Measurements from ENCODE around the gene LIN7A. TPM values are rescaled to one million over a fixed set of nuclear protein-coding genes. Genes with fewer than 3 reads are reported as not detected.

The LIN7A gene
- total and polyA plus RNA-seq, 2 of the 8 experiments (the other 6 are each of a cell fraction or from before 2014, with no cell fraction given): 5.8 to 22.0 TPM

- no peak overlapping the region for H3K4me3 ChIP-seq (ENCODE audit: extremely low read depth in 1 of 4, insufficient read depth in 2 of 4, low read depth in 3 of 4, low read length in 4 of 4)
- H3K23ac ChIP-seq (ENCODE audit: insufficient read length): no peak overlapping the region
- TF ChIP-seq, protein P1, sequence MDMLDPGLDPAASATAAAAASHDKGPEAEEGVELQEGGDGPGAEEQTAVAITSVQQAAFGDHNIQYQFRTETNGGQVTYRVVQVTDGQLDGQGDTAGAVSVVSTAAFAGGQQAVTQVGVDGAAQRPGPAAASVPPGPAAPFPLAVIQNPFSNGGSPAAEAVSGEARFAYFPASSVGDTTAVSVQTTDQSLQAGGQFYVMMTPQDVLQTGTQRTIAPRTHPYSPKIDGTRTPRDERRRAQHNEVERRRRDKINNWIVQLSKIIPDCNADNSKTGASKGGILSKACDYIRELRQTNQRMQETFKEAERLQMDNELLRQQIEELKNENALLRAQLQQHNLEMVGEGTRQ (IDR thresholded peaks at IDR 0.05; ENCODE audit: low read length): no peak
- TF ChIP-seq RAD21 (IDR thresholded peaks at IDR 0.05 in 1 of 2, conservative IDR thresholded peaks at IDR 0.05 in 1 of 2; ENCODE audit: low read depth in 2 of 2, low read length in 2 of 2): no peak
- TF ChIP-seq CEBPB (IDR thresholded peaks at IDR 0.05; ENCODE audit: low read depth, low read length): no peak
- TF ChIP-seq CBX5 (IDR thresholded peaks at IDR 0.05; ENCODE audit: low read depth, low read length): no peak
- no peak for TF ChIP-seq TEAD4 (IDR thresholded peaks at IDR 0.05; ENCODE audit: low read depth, low read length)
- TF ChIP-seq HDAC6 (IDR thresholded peaks at IDR 0.05; ENCODE audit: low read depth, low read length): no peak
- no peak for TF ChIP-seq TCF12 (IDR thresholded peaks at IDR 0.05; ENCODE audit: low read depth, low read length)
- no peak for TF ChIP-seq SP4 (IDR thresholded peaks at IDR 0.05; ENCODE audit: low read length)
- no peak for TF ChIP-seq ATF3 (IDR thresholded peaks at IDR 0.05; ENCODE audit: insufficient read depth, low read depth, low read length)
- no peak for TF ChIP-seq NRF1 (IDR thresholded peaks at IDR 0.05; ENCODE audit: low read depth, low read length)
- TF ChIP-seq, protein P2, sequence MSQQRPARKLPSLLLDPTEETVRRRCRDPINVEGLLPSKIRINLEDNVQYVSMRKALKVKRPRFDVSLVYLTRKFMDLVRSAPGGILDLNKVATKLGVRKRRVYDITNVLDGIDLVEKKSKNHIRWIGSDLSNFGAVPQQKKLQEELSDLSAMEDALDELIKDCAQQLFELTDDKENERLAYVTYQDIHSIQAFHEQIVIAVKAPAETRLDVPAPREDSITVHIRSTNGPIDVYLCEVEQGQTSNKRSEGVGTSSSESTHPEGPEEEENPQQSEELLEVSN (IDR thresholded peaks at IDR 0.05): no peak
- TF ChIP-seq SIN3A (conservative IDR thresholded peaks at IDR 0.05 in 1 of 2, IDR thresholded peaks at IDR 0.05 in 1 of 2; ENCODE audit: low read depth in 1 of 2, low read length in 2 of 2): no peak
- no peak overlapping the region for H2BK120ac ChIP-seq (replicated peaks; ENCODE audit: low read depth, low read length)
- WGBS, 2 experiments (ENCODE audit: extremely low coverage in 1 of 2, insufficient coverage in 1 of 2, insufficient read length in 1 of 2, insufficient replicate concordance in 2 of 2, low coverage in 1 of 2, low lambda C conversion rate in 2 of 2, missing lambda C conversion rate in 1 of 2): 95% methylated on average over 1 of the region's 1 CpG; no CpG with 5 or more reads in 1 of the 2 experiments
- no peaks in the 10 kb centered on the region for H3K23me2 ChIP-seq (ENCODE audit: low read depth, low read length)
- H3K4ac ChIP-seq (replicated peaks; ENCODE audit: insufficient read length, low read depth, low read length): no peak overlapping the region
- H3K9ac ChIP-seq (replicated peaks in 1 of 4; ENCODE audit: extremely low read depth in 1 of 4, low read depth in 3 of 4, low read length in 3 of 4): no peak overlapping the region
- FAIRE-seq: peak; percentile 48
- no peak overlapping the region for H3K14ac ChIP-seq (ENCODE audit: insufficient read length)
- no peak overlapping the region for H2AFZ ChIP-seq (ENCODE audit: low read length)
- no peak overlapping the region for H3K18ac ChIP-seq (ENCODE audit: extremely low read depth, low read length)
- no peak overlapping the region for H4K5ac ChIP-seq (ENCODE audit: insufficient read length, low read depth, low read length)
- no peak for DNase-seq (ENCODE audit: low read depth in 1 of 2, low spot score in 2 of 2)
- no peak overlapping the region for H3K56ac ChIP-seq (replicated peaks; ENCODE audit: insufficient read length, low read depth, low read length)
- no peaks in the 10 kb centered on the region for H3K79me1 ChIP-seq (ENCODE audit: low read depth, low read length)
- ChIA-PET CTCF (ENCODE audit: partially characterized antibody) (interaction anchor here (1.4 kb wide), 1 partner anchor 10 kb away, joined by 4 read pairs; no protein-coding TSS in a partner anchor), POLR2A (ENCODE audit: partially characterized antibody) (no interaction called here)
- H3K36me3 ChIP-seq (ENCODE audit: control insufficient read depth in 2 of 4, insufficient read depth in 4 of 4, low read length in 3 of 4): no peaks in the 10 kb centered on the region; a peak in 1 of 8 replicates
- no peak overlapping the region for H4K8ac ChIP-seq (ENCODE audit: extremely low read depth, insufficient read depth, low read length)
- no peak overlapping the region for H3K4me2 ChIP-seq (ENCODE audit: insufficient read depth in 1 of 2, low read depth in 2 of 2, low read length in 2 of 2)
- H4K91ac ChIP-seq (replicated peaks; ENCODE audit: insufficient read length, low read length): no peak overlapping the region
- H2BK5ac ChIP-seq (ENCODE audit: low read depth, low read length): no peak overlapping the region
- no peak overlapping the region for H2BK15ac ChIP-seq (ENCODE audit: low read length)
- H3K27ac ChIP-seq (ENCODE audit: low read depth, low read length): no peak overlapping the region
- no peaks in the 10 kb centered on the region for H3K79me2 ChIP-seq (ENCODE audit: control insufficient read depth in 1 of 2, insufficient read depth in 2 of 2, low read length in 2 of 2)
- no peaks in the 10 kb centered on the region for H3K27me3 ChIP-seq (replicated peaks in 1 of 4; ENCODE audit: control insufficient read depth in 3 of 4, extremely low read depth in 1 of 4, insufficient read depth in 3 of 4, low read length in 3 of 4)
- H4K20me1 ChIP-seq (replicated peaks in 1 of 2; ENCODE audit: control insufficient read depth in 1 of 2, insufficient read depth in 2 of 2, low read length in 2 of 2): no peaks in the 10 kb centered on the region
- no peak overlapping the region for H2AK5ac ChIP-seq (ENCODE audit: low read depth, low read length)
- no peak overlapping the region for H2BK12ac ChIP-seq (ENCODE audit: low read depth, low read length)
- no peaks in the 10 kb centered on the region for H3K9me3 ChIP-seq (ENCODE audit: insufficient read depth in 2 of 2, low read depth in 1 of 2, low read length in 1 of 2)
- H2BK20ac ChIP-seq (ENCODE audit: low read length): no peak overlapping the region
- H3K4me1 ChIP-seq (replicated peaks in 1 of 4; ENCODE audit: control insufficient read depth in 3 of 4, insufficient read depth in 4 of 4, low read length in 3 of 4): no peaks in the 10 kb centered on the region
Observed at GRCh38 chr12:80868576-80868975, 69.2 kb downstream of the LIN7A start.
